KG1 (cell line): ENCODE measurements around the gene LY6G5B.

Experiments used
- DNase-seq: peaks from one replicate; lab custom pipeline; 2025; lab: John Stamatoyannopoulos, UW

The LY6G5B gene

DNA sequence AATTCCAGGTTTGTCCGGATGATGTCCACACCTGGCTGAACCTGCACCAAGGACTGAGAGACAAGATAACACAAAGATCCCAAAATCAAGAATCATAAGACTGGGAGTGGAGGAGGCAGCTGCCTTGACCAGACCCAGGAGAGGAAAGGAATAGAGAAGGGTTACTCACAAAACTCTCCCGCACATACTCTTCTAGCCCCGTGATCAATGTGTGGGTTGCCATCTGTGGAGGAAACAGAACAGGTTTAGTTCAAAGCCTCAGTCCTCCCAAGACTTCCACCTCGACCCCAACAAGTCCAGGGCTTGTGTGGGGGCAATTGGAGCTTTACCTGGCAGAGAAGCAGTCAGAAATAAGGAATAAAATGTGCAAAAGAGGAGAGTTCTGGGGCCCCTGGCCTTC lies 28.4 kb upstream of the LY6G5B start:
- DNase-seq, result no peak

DNA sequence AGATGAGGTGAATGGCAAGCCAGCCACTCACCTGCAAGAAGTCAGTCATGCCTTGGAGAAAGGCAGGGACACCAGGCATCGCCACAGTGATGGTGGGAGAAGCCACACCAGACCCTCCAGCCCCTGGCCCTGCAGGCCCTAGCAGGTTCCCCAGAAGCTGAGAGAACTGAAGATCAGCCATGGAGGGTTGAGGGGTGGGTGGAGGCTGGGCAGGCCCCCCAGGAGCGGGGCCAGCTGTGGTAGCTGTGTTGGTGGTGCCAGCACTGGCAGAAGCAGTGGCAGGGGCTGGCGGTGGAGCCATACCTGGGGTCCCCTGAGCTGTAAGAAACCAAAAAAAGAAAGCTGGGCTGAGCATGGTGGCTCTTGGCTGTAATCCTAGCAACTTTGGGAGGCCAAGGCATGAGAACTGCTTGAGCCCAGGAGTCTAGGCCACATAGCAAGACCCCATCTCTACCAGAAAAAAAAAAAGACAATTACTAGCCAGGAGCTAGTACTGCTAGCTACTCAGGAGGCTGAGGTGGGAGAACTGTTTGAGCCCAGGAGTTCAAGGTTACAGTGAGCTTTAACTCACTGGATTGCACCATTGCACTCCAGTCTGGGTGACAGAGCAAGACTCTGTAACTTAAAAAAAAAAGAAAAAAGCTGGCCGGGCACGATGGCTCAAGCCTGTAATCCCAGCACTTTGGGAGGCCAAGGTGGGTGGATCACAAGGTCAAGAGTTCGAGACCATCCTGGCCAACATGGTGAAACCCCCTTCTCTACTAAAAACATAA lies 26.8 kb upstream of the LY6G5B start:
- no peak for DNase-seq

DNA sequence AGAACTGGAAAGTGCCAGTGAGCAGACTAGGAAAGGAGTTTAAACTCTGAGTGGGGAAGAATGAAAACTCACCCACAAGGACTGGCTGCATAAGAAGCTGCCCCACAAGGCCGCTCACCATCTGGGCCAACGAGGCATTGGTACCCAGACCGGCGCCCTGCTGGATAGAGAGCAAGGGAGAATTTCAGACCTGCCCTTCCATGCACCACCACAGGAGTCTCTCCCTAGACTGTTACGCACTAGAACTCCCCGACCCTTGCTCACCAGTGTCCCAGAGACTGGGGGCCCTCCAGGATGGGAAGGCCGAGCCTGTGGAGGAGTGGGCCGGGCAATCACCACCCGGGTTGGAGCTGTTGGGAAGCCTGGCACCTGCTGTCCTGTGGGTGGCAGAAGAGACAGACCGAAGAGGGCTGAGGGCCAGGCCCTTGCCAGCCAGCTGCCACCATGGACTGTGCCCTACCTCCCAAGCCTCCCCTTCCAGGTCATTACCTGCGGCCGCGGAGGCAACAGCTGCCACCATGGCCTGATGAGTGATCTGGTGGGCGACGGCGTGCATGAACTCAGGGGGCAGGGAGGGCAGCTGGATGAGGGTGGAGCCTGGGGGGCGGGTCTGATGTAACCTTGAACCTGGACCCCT lies 25.8 kb upstream of the LY6G5B start:
- DNase-seq, result no peak

DNA sequence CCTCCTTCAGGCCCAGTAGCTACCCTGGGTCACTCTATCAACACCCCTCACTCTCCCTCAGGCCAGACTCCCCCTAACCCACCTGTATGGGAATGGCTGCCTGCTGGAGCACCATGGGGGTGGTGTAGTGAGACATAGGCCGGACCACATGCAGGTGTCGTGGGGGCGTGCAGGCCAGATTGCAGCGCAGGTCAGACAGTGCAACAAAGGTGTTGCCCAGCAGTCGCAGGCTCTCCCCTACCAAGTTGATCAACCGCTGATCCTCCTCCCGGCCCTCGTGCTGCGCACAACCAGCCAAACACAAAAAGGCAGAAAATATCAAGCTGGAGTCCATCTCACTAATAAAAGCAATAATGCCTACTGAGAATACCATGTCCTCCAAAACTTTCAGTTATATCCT lies 24.5 kb upstream of the LY6G5B start:
- DNase-seq, result no peak

DNA sequence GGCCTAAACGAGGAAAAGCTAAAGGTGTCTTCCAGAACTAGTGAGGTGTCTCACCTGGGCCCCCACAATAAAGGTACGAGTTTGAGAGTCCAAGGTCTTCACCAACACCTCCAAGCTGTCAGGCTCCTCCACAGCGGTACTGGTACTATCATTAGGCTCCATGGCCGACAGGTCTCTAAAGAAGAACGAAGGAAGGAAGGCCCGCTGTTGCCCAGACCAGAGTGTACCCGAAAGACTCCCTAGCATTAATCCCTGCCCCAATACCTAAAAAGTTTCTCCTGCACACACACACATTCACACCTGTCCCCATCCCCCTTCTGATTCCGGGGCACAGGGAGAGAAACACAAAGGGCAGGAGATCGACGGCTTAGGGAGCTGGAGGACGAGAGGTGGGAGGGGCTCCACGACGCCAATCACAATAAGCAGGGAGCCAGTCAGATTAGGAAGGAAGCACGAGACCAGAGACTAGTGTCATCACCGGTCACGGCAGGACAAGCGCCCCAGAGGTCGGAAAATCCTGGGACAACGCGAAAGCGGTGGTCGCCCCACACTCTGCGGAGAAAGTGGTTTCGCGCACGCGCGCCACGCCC lies 18.1 kb upstream of the LY6G5B start:
- DNase-seq, result peak; percentile 63

DNA sequence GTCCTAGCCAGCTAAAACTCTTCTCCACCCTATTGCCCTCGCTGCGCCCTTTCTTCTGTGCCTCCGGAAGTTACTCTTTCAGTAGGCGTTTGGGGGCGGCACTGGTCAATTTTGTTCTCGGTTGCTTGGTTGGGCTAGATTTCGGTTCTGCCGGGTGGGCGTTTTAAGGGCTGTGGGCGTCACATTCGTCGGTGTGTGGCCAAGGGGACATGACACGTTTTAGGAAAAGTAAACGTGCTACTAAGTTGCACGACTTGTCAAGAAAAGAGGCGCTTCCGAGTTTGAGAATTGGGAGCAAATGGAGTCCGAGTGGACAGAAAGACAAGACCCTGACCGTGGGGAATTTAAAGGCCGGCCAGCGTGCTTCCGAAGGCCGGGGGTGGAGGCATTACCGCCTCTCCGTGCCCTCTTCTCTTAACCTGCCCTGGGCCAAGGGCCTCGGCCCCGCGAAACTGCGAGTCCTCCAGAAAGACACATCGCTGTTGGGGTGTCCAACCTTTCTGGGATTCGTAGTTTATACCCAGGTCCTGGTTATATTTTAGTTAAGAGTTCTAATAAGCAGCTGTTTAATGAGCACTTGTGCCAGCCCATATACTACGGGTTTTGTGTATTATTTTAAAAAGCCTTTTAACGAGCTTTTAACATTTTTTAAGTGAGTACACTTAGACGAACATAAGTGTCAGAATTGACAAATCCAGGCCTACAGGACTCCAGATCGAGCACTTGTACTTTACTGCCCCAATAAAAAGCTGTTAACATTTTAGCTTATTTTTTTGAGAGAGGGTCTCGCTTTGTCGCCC lies 16.7 kb upstream of the LY6G5B start:
- DNase-seq, result no peak

DNA sequence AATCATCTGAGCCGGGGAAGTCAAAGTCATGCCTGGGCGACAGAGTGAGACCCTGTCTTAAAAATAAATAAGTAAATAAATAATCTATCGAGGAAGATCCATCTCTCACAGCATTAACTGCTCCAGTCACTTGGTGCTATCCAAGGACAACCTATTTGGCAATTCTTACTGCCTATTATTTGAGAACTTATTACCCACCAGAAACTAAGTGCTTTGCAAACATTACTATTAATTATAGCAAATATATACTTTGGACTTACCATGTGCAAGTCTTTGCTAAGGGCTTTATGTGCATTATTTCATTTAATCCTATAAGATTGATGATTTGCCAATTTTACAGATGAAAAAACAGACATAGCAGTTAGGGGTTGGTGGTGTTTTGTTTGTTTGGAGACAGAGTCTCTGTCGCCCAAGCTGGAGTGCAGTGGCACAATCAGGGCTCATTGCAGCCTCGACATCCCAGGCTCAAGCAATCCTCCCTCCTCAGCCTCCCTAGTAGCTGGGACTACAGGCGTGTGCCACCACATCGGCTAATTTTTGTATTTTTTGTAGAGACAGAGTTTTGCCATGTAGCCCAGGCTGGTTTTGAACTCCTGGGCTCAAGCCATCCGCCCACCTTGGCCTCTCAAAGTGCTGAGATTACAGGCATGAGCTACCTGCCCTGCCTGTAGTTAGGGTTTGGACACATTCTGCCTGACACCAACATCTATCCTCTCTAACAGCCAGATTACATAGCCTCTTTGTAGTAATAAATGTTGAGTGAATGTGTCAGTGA lies 15.0 kb upstream of the LY6G5B start:
- no peak for DNase-seq

DNA sequence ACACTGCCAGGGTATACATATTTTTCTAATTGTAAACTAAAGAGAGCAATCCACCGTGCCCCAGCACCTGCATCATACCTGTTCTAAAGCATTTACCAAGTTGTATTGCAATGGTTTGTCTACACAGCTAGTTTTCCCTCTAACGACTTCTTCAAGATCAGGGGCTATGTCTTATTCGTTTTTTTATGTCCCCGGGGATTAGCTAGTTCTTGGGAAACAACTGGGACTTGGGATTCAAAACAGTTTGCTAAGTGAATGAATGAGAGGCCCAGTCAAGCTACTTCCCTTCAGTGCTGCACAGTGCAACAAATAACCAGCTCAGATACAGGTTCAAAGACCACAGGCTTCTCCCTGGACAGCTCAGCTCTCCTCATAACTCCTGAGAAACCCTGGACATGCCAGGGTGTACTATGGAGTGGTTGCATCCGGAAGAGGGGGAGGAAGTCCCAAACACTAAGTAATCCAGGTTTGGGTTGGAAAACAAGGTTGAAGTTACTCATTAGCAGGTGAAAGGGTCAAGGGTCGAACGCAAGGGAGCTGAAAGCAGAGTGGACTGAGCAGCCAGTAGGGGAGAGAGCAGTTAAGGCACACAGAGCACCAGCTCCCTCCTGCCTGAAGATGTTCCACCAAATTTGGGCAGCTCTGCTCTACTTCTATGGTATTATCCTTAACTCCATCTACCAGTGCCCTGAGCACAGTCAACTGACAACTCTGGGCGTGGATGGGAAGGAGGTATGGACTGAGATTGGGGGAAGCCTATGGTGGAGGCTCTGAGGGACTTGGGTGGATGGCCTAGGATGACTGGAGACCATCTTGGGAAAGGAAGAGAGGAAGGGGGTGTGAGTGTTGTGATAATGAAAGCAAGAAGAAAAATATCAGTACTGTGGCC lies 14.2 kb upstream of the LY6G5B start, which contains the start of gene APOM:
TSS of gene APOM (plus strand) at position 546 of the 889 bp plus-strand sequence. CDS start at position 619, 73 bp downstream.
- DNase-seq, result no peak

DNA sequence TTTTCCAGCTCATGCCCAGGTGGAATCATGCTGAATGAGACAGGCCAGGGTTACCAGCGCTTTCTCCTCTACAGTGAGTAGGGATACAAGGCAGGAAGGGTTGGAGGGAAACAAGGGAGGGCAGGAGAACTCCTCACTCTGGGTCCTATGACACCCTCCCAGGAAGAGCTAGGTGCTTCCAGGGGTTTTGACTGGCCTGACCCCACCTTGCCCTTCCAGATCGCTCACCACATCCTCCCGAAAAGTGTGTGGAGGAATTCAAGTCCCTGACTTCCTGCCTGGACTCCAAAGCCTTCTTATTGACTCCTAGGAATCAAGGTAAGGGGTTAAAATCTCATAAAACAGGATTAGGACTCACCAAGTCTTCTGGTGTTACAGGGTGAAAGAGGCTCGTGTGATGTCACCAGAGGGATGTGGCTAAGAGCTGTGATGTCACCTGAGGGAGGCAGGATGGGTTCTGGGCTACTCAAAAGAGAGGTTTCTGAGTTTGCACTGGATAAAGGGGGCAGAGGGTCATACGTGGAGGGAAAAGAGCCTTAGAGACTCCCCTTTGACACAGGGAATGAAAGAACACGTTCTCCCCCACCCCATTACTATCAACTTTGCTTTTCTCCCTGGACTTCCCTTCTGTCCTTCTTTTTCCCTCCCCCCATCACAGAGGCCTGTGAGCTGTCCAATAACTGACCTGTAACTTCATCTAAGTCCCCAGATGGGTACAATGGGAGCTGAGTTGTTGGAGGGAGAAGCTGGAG lies 12.2 kb upstream of the LY6G5B start:
- no peak for DNase-seq

DNA sequence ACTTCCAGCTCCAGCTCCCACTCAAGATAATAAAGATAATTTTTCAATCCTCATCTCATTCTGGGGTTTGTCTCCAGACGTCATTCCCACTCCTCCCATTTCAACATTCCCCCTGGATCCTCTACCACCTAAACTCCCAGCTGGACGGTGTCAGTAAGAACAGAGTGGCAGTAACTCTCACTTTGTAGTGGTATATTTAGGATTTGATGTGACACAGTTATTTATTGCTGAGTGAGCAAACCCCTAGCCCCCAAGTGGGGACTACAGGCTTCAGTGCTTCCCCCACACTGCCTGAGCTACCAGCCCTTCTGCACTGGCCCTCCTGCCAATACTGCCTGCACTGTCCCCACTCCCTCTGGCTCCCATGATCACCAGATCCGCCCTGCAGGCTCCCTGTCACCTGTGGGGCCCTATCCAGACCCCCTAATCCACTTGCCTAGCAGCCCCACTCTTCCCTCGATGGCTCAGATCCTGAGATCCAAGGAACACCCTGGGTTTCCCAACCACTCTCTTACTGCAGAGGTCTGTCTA lies 11.6 kb upstream of the LY6G5B start:
- DNase-seq, result no peak

DNA sequence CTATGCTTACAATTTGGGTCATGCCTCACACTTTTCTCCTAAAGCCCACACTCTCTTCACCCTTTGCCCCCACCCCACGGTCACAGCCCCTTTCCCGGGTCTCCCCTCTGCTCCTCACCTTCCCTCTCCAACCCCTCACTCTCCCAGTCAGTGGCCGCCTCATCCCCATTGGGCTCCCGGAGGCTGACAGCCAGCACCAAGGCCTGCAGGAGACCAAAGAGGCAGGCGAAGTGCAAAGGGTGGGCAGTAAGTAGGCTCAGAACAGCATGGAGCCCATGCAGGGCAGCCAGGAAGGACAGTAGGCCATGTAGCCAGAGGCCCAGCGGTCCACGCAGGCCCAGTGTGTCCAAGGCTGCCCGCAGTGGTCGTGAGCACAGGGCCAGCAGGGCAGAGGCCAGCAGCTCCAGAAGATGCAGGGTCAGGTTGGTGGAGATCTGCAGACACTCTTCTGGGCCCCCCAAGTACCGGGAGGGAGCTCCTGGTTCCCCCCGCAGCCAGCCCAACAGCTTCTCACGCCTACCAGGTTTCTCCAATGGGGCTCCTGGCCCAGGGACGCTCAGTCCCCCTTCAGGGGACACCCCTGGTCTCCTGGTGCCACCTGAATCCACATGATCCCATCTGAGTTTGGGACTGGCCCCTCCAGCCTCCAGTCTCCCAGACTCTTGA lies 10.7 kb upstream of the LY6G5B start:
- DNase-seq, result no peak

DNA sequence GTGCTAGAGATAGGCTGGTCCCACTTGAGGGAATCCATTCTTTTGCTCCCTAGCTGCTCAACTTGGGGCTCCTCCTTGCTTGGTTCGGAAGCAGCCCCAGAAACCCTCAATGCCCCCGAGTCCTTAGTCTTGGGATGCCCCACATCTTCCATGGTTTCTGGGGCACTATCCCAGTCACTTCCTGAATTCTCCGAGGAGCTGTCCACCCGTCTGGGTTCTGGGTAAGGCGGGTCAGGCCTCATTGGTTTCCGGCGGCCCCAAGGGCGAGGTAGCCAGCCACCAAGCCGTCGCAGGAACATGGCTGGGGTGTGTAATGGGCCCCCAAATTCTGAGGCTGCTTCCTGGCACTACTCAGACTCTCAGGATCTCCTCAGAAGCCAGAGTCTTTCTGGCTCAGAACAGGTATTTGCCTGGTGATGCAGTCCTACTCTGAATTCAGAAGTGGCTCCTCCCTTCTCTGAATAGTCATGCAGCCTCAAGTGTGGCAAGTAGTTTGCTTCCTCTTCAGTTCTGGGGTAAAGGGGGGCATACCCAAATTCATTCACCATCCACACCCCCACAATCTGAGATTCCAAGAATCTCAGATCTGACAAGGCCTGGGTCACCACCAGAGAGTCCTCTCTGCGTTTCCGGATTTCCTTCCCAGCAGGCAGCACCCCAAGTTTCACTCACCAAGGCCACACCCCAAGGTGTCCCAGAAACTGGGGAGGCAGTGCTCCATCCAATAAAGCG lies 10.0 kb upstream of the LY6G5B start:
- no peak for DNase-seq

DNA sequence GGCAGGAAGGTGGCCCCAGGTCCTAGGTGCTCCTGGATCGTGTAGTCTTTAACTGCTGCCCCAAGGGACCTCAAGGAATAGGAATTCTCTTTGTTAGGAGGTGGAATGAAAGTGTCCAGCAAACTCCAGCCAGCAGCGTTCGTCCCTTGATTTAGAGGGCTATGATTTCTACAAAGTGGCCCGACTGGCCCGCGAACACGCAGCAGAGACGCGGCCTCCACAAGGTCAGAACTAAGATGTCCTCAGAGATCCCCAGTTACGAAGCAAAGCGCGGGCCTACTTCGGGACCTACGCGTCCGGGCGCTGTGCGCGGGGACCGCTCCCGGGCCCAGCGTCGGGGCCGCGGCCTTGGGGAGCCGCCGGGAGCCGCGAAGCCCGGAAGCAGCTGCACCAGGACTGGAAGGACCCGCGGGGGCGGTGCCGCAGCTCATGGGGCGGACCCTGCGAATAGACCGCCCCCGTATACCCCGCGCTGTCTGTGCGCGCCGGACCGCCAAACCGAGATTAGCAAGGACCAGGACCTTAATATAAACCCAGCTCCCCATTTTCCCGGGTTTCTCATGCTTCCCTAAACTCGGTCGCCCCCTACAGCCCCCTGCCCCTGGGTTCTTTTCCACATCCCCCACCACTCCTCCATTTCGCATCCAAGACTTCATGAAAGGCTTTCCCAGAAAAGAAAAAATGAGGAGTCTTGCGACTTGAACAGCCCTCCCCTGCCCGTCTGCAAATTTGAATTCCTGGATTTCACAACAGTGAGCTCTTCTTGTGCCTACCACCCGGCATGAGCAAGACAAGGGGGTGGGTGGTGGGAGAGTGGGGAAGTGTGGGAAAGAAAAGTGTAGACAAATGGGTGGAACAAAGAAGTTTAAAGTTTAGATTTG lies 9.2 kb upstream of the LY6G5B start, which contains the start of gene C6orf47:
TSS of gene C6orf47 (minus strand) at position 398 of the 881 bp plus-strand sequence. CDS start 831 bp downstream, outside the sequence.
- peak; percentile 33 for DNase-seq

DNA sequence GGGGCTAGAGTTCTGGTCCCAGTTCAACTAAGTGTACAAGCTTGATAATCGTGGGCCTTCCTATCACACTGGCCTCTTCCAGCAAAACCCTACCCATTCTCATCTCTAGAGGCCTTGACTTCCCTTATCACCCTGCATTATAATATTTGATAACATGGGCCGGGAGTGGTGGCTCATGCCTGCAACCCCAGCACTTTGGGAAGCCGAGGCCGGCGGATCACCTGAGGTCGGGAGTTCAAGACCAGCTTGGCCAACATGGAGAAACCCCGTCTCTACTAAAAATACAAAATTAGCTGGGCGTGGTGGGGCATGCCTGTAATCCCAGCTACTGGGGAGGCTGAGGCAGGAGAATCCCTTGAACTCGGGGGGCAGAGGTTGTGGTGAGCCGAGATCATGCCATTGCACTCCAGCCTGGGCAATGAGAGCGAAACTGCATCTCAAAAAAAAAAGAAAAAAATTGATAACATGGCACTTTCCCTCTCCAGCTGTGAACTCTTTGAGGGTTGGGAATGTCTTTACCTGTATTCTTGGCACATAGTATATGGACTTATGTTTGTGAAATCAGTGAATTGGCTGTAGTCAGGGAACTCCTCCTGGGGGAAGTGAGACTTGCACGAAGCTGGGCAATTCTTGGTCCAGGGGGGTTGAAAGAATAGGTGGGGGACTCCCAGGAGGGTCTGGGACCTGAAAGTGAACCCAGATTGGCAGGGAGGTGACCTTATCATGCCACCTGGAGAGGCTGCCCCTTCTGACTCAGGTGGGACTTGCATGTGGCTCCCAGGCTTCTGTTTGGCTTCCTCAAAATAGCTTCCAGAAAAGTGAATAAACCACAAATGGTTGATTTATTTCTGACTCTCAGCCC lies 8.3 kb upstream of the LY6G5B start:
- no peak for DNase-seq

DNA sequence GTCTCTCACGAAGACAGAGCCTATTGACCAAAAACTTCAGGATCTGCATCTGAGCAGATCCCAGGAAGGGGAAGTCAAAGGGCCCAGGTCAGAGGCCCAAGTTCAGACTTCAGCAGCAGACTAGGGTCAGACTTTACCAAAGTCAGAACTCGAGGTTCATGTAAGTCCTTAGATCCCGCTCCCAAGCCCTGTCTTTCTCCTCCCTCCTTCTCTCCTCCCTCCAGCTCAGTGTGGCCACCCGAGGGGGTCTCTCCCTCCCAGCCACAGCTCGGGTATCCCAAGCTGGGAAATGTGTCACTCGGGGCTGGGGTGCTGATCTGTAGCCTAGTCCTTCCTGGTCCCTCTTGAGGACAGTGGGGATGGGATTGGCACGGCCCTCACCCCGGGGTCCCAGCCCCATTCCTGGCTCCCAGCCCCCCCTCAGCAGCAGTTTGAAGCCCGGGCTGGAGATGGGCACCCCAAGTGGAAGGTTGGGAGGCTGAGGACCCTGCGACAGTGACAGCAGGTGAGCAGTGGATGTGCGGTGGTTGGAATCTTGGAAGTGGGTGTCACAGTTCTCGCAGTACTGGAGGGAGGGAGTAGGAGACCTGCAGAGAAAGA lies 7.6 kb upstream of the LY6G5B start:
- no peak for DNase-seq
